Astrocyte (in vitro differentiated cells and primary cell): Measurements from ENCODE around the gene SPR. TPM values are rescaled to one million over a fixed set of nuclear protein-coding genes. Genes with fewer than 3 reads are reported as not detected.

Source experiments
- DNase-seq: peaks from one replicate; pipeline ENCODE4 v3.0.0-alpha.2; 2010; ENCODE audit warnings: low read depth
- FAIRE-seq: peaks from 2 replicates; lab custom pipeline; 2011; peaks lifted over from hg19 to GRCh38; lab: Jason Lieb, UNC
- H2AFZ ChIP-seq: 2 replicates; pipeline ENCODE4 v1.6.0; 2012; ENCODE audit warnings: low read depth, low read length, inconsistent platforms
- H3K27ac ChIP-seq: 2 replicates; pipeline ENCODE4 v1.5.1; 2011; ENCODE audit warnings: low read depth, low read length, inconsistent platforms
- H3K27me3 ChIP-seq: 2 replicates; pipeline ENCODE4 v1.6.0; 2011; ENCODE audit warnings: low read length, inconsistent platforms; ENCODE audit not compliant: insufficient read depth
- H3K36me3 ChIP-seq: 2 replicates; pipeline ENCODE4 v1.5.1; 2011; ENCODE audit warnings: low read length, inconsistent platforms; ENCODE audit not compliant: insufficient read depth
- H3K4me1 ChIP-seq: 2 replicates; pipeline ENCODE4 v1.5.1; 2011; ENCODE audit warnings: low read length, inconsistent platforms; ENCODE audit not compliant: insufficient read depth
- H3K4me2 ChIP-seq: 2 replicates; pipeline ENCODE4 v1.6.0; 2012; ENCODE audit warnings: low read length, inconsistent platforms
- H3K4me3 ChIP-seq: 2 replicates; pipeline ENCODE4 v1.5.1; 2011; ENCODE audit warnings: low read depth, mild to moderate bottlenecking, low read length, inconsistent platforms; ENCODE audit not compliant: insufficient read depth
- H3K79me2 ChIP-seq: 2 replicates; pipeline ENCODE4 v1.6.0; 2012; ENCODE audit warnings: mild to moderate bottlenecking, low read length, inconsistent platforms; ENCODE audit not compliant: insufficient read depth
- H3K9ac ChIP-seq: 2 replicates; pipeline ENCODE4 v1.6.0; 2012; ENCODE audit warnings: mild to moderate bottlenecking, low read length, inconsistent platforms
- H3K9me3 ChIP-seq: 2 replicates; pipeline ENCODE4 v1.5.1; 2012; ENCODE audit warnings: low read depth, mild to moderate bottlenecking, low read length, inconsistent platforms; ENCODE audit not compliant: insufficient read depth
- H4K20me1 ChIP-seq: 2 replicates; pipeline ENCODE4 v1.6.0; 2012; ENCODE audit warnings: low read length, inconsistent platforms; ENCODE audit not compliant: insufficient read depth
- H3K27ac Mint-ChIP-seq: one replicate; pipeline ENCODE4 v1.8.0; 2021; ENCODE audit warnings: mild to moderate bottlenecking, mixed read lengths; ENCODE audit not compliant: unreplicated experiment
- H3K27me3 Mint-ChIP-seq: one replicate; pipeline ENCODE4 v1.8.0; 2021; ENCODE audit warnings: low read depth, mixed read lengths; ENCODE audit not compliant: unreplicated experiment
- H3K36me3 Mint-ChIP-seq: one replicate; pipeline ENCODE4 v1.8.0; 2021; ENCODE audit warnings: low read depth, mixed read lengths; ENCODE audit not compliant: unreplicated experiment
- H3K4me1 Mint-ChIP-seq: one replicate; pipeline ENCODE4 v1.8.0; 2021; ENCODE audit warnings: low read depth, mixed read lengths; ENCODE audit not compliant: unreplicated experiment
- H3K4me3 Mint-ChIP-seq: one replicate; pipeline ENCODE4 v1.8.0; 2021; ENCODE audit warnings: mild to moderate bottlenecking, moderate library complexity, mixed read lengths; ENCODE audit not compliant: unreplicated experiment
- H3K9me3 Mint-ChIP-seq: one replicate; pipeline ENCODE4 v1.8.0; 2021; ENCODE audit warnings: mild to moderate bottlenecking, mixed read lengths; ENCODE audit not compliant: unreplicated experiment
- EZH2 ChIP-seq: IDR thresholded peaks from 2 replicates; pipeline ENCODE4 v1.6.1; 2012; ENCODE audit warnings: mild to moderate bottlenecking, low read length, inconsistent platforms; ENCODE audit not compliant: insufficient read depth
- total RNA-seq: library from RNA; stranded (reverse); gene quantifications from 2 replicates; pipeline ENCODE4 v1.2.1, GENCODE V29; 2021
- TF ChIP-seq, protein P1 (sequence below): IDR thresholded peaks from 2 replicates; pipeline ENCODE4 v1.5.1; 2011; ENCODE audit warnings: low read depth, mild to moderate bottlenecking, inconsistent platforms, low read length, moderate library complexity; ENCODE audit not compliant: insufficient read depth

Gene SPR
- total RNA-seq, 1 donor from 2014 or later, result 23.6 TPM

- Histone ChIP-seq H3K4me1 (peaks cover 9% of the 10 kb centered on the region), H3K4me3 (no peak overlapping the region), H3K36me3 (no peaks in the 10 kb centered on the region), H3K79me2 (no peaks in the 10 kb centered on the region), H3K27me3 (peaks cover 10% of the 10 kb centered on the region), H3K9ac (no peak overlapping the region), H3K4me2 (no peak overlapping the region), H2AFZ (no peak overlapping the region), H3K27ac (no peak overlapping the region), H3K9me3 (no peaks in the 10 kb centered on the region), H4K20me1 (peaks cover 15% of the 10 kb centered on the region)
- Mint-ChIP-seq H3K36me3 (peaks cover 19% of the 10 kb centered on the region), H3K27ac (no peak overlapping the region), H3K27me3 (peaks cover 24% of the 10 kb centered on the region), H3K4me3 (no peak overlapping the region), H3K4me1 (peaks cover 8% of the 10 kb centered on the region), H3K9me3 (no peaks in the 10 kb centered on the region)
- DNase-seq (no peak), FAIRE-seq (no peak)
- TF ChIP-seq, protein P1, sequence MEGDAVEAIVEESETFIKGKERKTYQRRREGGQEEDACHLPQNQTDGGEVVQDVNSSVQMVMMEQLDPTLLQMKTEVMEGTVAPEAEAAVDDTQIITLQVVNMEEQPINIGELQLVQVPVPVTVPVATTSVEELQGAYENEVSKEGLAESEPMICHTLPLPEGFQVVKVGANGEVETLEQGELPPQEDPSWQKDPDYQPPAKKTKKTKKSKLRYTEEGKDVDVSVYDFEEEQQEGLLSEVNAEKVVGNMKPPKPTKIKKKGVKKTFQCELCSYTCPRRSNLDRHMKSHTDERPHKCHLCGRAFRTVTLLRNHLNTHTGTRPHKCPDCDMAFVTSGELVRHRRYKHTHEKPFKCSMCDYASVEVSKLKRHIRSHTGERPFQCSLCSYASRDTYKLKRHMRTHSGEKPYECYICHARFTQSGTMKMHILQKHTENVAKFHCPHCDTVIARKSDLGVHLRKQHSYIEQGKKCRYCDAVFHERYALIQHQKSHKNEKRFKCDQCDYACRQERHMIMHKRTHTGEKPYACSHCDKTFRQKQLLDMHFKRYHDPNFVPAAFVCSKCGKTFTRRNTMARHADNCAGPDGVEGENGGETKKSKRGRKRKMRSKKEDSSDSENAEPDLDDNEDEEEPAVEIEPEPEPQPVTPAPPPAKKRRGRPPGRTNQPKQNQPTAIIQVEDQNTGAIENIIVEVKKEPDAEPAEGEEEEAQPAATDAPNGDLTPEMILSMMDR, result no peak
- no peak for TF ChIP-seq EZH2
Measured at GRCh38 chr2:72891091-72891818, 4.0 kb downstream of the SPR start.

DNA sequence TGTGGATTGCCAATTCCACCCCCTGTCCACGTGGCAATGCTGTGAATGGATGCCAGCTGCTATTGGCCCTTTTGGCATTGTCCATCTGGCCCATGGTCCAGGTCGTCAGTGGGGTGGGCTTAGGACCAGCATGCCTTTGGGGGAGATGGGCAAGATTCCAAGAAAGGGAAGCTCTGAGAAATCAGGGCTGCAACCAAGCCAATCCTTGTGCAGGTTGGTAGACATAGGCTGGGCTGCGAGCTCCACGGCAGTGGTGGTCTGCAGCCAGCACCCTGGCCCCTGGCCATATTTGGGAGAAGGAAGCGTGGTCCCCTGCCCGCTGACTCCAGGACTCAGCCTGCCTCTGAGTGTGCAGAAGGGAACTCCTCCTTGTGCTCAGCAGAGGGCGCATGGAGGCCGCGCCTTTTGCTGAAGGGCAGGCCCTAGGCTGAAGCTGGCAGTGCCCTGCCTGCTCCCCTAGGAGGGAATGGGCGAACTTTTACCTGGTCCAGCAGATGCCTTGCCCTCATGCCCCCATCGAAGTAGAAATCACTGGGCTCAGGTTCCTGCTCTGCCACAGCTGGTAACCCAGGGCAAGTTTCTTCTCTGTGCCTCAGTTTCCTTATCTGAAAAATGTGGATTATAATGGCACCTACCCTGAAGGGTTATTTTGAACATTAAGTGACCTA is 5.4 kb downstream of the SPR start:
- FAIRE-seq (no peak), DNase-seq (peak; percentile 38)

More for the DNA sequence above, 5.4 kb downstream of the SPR start:
- H3K36me3 ChIP-seq, result no peaks in the 10 kb centered on the region
- no peak for TF ChIP-seq EZH2
- TF ChIP-seq, protein P1, result peak; percentile 69
- Mint-ChIP-seq H3K36me3 (peaks cover 19% of the 10 kb centered on the region), H3K9me3 (no peaks in the 10 kb centered on the region), H3K27ac (no peak overlapping the region), H3K27me3 (peaks cover 35% of the 10 kb centered on the region), H3K4me1 (peaks cover 14% of the 10 kb centered on the region), H3K4me3 (no peak overlapping the region)
- peaks cover 15% of the 10 kb centered on the region for H4K20me1 ChIP-seq
- H3K9ac ChIP-seq, result no peak overlapping the region
- no peak overlapping the region for H3K4me3 ChIP-seq
- no peaks in the 10 kb centered on the region for H3K79me2 ChIP-seq
- peaks cover 10% of the 10 kb centered on the region for H3K27me3 ChIP-seq
- peaks cover 9% of the 10 kb centered on the region for H3K4me1 ChIP-seq
- H3K4me2 ChIP-seq, result no peak overlapping the region
- no peaks in the 10 kb centered on the region for H3K9me3 ChIP-seq
- H3K27ac ChIP-seq, result no peak overlapping the region
- no peak overlapping the region for H2AFZ ChIP-seq
